Measurements from ENCODE around the gene MOCOS.

Gene MOCOS

GRCh38 chr18:36179562-36180355, 7.5 kb upstream of the MOCOS start:
- peak in 6 of 14 donors; percentile 4 to 37 (median 8) for DNase-seq

DNA sequence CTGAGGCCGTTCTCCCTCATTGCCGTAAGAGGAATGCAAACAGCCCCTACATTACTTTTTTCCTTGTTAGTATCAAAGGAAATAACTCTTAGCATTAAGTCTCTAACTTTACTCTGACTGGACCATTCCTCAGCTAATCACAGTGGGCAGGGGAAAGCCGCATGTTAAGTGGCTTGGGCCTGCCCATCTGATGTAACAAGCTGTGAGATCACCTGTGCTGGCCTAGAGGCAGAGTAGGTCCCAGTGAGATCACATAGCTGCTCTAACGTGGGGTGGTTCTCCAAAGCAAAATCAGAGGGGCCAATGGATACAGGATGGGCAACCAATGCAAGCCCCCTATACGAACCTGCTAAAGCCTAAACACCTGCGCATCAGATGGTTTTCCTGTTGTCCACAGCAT, 5.9 kb upstream of the MOCOS start:
- DNase-seq = no peak

DNA sequence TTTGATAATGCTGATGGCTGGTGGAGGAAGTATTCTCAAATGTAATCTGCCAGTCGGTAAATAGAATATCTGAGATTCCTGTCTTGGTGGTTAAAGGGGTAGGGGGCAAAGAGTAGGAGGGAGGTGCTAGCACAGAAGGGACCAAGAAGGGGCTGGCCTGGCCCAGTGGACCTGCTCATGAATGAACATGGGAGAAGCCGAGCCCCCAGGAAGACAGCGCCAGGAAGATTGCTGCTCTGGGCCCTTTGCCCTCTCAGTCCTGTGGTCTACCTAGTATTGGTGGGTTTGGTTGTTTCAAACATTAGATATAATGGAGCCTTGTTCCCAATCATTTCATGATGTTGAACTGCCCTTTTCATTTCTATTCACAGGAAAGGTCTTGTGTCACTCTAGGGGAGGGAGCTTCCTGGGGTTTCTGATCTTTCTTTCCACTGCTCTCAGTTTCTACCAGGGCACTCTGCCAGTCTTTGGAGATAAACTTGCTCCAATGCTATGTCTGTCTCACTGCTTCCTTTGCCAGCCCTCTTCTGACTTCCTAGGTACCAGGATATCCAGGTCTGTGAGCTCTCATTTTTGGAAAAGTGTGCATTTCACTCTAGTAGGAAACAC, 5.3 kb upstream of the MOCOS start:
- DNase-seq = no peak

GRCh38 chr18:36183033-36183432, 4.3 kb upstream of the MOCOS start:
- DNase-seq = no peak

DNA sequence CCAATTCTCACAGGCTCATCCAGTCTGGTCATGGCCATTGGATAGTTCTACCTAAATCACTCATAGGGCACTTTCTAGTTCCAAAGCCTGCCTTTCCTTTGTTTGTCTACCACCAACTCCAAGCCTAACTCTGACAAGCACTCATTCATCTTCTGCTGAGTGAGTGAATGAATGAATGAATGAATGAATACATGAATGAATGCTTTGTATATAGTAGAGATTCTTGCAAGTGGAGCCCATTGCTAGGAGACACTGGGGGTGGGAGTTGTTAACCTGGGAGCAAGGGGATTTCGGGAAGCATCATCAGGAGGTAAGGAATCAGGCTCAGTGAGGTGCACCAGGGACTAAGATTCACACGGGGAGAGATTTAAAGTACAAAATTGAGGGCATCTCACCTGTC, 3.3 kb upstream of the MOCOS start:
- no peak for DNase-seq

- DNase-seq = no peak
Observed at GRCh38 chr18:36185157-36185556, 2.1 kb upstream of the MOCOS start.

- DNase-seq = no peak
Observed at GRCh38 chr18:36185901-36186460, 1.3 kb upstream of the MOCOS start.

DNA sequence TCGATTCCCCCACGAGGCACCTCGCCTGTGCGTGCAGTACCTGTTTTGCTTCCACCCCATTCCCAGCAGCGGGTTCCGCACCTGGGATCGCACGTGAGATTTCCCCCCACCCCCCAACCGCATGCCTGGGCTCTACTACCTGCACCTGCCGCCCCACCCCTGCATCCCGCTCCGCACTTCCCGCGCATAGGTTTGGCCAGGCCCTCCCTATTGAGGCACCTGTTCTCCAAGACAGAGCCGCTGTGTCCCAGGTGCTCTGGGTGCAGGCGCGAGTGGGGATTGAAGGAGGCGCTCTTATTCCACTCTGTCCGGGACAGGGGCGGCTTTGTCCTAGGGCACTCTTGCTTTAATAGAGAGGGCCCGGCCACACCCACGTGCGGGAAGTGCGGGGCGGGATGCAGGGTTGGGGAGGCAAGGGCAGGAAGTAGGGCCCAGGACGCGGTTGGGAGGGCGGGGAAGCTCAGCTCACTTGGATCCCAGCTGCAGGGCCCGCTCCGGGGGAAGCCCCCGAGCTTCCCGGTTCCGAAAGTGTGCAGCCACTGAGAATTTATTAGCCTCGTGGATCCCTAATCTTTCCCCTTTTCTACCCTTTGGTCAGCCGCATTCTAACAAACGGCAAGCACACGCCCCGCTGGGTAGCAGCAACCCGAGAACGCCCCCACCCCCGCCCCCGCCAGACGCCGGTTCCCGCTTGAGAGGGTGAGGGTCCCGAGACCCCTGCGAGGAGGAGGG, 670 bp upstream of the MOCOS start:
- DNase-seq = peak in 1 of 14 donors; percentile 6

DNA sequence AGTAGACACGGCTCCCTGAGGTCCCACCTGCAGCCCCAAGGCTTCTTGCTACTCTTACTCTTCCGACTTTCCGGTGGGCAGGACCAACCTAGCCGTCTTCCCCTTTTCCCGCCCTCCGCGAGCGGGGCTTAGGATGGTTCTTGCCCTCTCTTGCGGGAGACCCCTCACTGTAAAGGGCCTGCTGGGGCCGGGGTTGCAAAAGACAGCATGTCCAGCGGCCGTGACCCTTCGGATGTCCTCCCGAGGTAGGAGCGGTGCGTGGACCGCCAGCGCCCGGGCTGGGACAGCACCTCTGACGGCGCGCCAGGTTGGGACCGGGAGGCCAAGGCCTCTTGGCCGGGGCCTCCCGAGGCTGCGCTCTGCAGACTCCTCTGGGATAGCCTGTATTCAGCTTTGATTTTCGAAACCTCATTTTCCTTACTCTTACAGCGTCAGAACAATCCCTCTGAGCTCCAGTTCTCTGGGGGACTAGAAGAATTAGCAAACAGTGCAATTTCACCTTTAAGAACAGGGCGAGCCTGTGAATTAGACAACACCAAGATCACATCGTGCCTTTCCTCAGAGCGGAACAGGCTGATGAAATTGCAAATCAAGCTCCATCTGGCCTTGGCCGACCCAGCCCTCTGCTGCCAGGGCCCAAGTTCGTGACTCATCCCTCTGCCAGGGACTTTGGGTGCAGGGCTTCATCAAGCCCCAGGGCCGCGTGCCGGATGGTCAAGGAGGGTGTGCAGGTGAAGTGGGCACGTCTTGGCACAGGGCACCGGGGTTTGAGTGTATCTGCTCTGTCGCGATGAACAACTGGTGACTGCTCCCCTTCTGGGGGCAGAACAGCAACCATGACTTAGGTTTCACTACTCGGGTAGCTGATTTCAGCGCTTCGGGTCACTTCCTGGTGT, 777 bp downstream of the MOCOS start:
- DNase-seq = no peak

- no peak for DNase-seq
Observed at GRCh38 chr18:36188916-36189315, 1.6 kb downstream of the MOCOS start.

DNA sequence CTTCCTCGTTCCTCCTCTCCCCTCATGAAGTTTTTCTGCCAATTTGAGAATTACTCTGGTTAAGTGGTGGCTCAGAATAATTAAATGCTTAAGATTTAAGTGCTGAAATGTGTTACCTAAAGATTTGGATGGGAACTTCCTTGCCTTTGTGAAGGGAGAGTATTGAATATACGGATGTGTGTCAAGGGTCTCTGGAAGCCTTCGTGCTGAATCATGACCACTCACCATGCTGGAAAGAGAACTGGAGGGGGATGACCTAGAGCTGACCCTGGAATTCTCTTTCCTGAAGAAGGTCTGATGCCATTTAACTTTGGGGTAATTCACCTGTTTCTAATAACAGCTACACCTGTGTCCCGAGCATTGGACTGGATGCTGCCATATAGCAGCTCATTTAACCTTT, 2.2 kb downstream of the MOCOS start:
- no peak for DNase-seq

- DNase-seq = no peak
Observed at GRCh38 chr18:36191286-36191685, 4.0 kb downstream of the MOCOS start.

- DNase-seq = no peak
Observed at GRCh38 chr18:36191711-36192110, 4.4 kb downstream of the MOCOS start.

- no peak for DNase-seq
Observed at GRCh38 chr18:36194600-36195315, 7.5 kb downstream of the MOCOS start.

DNA sequence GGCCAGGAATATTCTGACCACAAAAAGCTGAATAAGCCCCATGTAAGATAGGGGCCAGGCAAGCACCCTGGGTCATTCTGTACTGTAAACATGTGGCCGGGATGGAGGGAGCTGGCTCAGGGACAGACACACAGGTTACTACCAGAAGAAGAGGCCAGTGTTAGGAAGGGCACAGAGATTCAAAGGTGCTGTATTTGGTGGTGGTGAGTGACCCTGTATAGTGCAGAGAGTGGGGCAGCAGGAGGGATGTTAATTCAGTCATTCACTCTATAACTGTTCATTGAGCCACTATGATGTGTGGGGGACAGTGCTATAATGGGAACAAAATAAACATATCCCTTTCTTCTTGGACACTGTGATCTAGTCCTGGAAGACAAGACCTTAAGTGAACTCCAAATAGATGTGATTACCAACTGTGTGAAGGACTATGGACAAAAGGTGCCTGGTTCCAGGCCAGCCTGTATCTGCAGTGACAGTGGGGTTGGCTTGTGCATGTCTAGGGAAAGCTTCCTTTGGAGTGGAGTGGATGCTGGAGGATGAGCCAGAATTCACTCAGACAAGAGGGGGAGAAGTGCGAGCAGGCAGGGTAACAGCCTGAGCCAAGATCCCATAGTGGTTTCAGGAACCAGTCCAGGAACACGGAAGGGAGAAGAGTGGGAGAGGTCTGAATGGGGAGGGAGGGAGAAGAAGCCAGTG, 8.3 kb downstream of the MOCOS start:
- peak in 1 of 14 donors; percentile 27 for DNase-seq

DNA sequence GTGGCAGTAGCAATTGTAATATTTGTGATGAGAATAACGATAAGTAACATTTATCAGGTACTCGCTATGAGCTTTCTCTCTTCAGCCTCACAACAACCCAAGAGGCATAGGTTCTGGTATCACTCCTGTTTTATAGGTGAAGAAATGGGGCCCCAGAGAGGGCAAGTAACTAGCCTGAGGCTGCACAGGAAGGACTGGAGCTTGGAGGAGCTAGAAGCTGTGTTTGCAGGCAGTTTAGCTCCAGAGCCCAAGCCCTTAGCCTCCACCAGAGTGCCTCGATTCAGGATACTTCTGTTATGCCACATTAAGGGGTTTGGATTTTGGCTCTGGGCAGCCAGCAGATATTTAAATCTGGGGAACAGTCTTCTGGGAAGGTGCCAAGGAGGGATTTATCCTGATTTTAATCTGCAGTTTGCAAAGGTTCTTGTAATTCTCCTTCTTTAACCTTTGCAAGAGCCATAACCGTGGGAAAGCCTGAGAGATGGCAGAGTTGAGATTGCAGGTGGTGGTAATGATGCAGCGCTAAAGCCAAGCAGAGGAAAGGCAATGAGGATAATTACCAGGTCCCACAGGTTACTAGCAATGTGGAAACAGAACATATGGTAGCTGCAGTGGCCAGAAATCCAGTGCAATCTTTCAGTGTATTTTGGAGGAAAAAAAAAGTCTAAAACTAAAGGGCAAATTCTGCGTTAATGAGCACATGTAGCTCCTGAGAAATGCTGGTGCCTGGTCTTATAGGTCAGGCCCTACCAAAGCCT, 9.1 kb downstream of the MOCOS start:
- peak in 1 of 14 donors; percentile 51 for DNase-seq

DNA sequence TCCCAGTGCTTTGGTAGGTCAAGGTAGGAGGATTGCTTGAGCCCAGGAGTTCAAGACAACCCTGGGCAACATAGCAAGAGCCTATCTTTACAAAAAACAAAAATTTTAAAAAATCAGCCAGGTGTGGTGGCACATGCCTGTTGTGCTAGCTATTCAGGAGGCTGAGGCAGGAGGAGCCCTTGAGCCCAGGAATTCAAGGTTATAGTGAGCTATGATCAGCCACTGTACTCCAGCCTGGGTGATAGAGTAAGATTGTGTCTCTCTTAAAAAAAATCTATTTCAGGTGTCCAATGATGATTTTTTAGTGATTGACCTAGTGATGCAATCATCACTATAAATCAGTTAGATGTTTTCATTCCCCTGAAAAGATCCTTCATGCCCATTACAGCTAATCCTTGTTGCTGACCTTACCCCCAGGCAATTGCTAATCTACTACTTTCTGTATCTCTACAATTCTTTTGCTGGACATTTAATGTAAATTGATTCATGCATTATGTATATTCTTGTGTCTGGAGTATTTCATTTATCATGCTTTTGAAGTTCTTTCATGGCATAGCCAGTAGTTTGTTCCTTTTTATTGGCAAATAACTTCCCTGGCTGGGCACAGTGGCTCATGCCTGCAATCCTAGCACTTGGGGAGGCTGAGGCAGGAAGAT, 10.3 kb downstream of the MOCOS start:
- no peak for DNase-seq

DNA sequence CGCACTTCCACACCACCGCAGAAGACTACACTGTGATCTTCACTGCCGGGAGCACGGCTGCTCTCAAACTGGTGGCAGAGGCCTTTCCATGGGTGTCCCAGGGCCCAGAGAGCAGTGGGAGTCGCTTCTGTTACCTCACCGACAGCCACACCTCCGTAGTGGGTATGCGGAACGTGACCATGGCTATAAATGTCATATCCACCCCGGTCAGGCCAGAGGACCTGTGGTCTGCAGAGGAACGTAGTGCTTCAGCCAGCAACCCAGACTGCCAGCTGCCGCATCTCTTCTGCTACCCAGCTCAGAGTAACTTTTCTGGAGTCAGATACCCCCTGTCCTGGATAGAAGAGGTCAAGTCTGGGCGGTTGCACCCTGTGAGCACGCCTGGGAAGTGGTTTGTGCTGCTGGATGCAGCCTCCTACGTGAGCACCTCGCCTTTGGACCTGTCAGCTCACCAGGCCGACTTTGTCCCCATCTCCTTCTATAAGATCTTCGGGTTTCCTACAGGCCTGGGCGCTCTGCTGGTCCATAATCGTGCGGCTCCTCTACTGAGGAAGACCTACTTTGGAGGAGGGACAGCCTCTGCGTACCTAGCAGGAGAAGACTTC, 12.5 kb downstream of the MOCOS start:
- no peak for DNase-seq

DNA sequence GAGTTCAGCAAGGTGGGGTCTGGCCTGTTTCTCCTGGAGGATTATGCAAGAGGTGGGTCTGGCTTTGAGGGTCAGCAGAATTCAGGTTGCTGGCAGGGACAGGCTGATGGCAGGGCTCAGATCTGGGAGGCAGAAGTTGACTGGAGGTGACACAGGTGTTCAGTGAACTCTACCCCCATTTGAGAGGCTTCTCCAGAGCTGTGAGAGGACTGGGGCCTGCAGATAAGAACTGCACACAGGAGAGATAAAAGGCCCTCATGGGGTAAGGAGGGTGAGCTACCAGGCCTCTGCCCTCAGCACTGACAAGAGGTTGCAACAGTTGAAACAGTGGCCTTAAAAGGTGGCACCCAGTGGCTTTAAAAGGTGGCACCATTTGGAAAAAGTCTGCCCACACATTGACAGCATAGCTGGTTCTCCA, 13.1 kb downstream of the MOCOS start:
- no peak for DNase-seq
